Measurements from ENCODE around the gene ARHGEF17. TPM values are rescaled to one million over a fixed set of nuclear protein-coding genes. Genes with fewer than 3 reads are reported as not detected.

The ARHGEF17 gene
- total RNA-seq, 1 donor from 2014 or later: 77.0 TPM

DNA sequence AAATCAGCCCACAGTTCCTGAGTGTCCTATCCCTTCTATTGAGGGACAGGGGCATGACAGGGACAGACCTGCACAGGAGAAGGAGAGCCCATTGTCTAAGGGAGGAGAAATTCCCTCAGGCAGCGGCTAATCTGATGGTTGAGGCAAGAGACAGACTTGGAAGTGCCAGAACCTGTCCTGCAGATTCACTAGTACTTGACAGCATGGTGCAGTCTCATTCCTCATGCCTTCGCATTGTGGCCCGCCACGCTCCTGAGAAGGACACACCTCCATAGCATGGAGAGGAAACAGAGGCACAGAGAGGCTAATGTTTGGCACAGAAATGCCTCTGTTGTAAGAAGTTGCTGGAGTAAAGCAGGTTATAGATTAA lies 32.7 kb upstream of the ARHGEF17 start:
- no peak for DNase-seq (ENCODE audit: low spot score, unreplicated experiment)
- Mint-ChIP-seq H3K4me3 (ENCODE audit: low read depth) (no peak overlapping the region), H3K4me1 (ENCODE audit: low read depth) (peaks cover 10% of the 10 kb centered on the region), H3K9me3 (ENCODE audit: low read depth) (no peaks in the 10 kb centered on the region), H3K27me3 (peaks cover 22% of the 10 kb centered on the region), H3K36me3 (ENCODE audit: insufficient read depth) (no peaks in the 10 kb centered on the region), H3K27ac (no peak overlapping the region)
- TF ChIP-seq, protein P1, sequence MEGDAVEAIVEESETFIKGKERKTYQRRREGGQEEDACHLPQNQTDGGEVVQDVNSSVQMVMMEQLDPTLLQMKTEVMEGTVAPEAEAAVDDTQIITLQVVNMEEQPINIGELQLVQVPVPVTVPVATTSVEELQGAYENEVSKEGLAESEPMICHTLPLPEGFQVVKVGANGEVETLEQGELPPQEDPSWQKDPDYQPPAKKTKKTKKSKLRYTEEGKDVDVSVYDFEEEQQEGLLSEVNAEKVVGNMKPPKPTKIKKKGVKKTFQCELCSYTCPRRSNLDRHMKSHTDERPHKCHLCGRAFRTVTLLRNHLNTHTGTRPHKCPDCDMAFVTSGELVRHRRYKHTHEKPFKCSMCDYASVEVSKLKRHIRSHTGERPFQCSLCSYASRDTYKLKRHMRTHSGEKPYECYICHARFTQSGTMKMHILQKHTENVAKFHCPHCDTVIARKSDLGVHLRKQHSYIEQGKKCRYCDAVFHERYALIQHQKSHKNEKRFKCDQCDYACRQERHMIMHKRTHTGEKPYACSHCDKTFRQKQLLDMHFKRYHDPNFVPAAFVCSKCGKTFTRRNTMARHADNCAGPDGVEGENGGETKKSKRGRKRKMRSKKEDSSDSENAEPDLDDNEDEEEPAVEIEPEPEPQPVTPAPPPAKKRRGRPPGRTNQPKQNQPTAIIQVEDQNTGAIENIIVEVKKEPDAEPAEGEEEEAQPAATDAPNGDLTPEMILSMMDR (IDR thresholded peaks at IDR 0.05; ENCODE audit: unreplicated experiment): no peak

DNA sequence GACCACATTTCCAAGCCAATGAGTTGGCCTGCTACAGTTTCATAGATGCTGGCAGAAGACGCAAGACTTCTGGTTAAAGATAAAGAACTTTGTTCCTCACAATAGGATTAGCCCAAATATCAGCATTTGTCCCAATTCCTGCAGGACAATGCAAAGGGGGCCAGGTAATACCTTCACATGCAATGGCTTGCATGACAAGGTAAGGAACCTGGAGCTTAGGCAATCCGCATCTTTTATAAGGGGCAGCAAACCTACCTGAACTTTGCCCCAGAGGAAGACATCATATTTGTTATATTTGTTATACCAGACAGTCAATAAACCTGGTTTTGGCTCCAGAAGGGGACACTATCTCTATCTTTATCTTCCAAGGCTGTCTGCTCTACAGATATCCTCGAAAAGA lies 30.6 kb upstream of the ARHGEF17 start:
- Mint-ChIP-seq H3K4me1 (ENCODE audit: low read depth) (peaks cover 6% of the 10 kb centered on the region), H3K4me3 (ENCODE audit: low read depth) (no peak overlapping the region), H3K27me3 (peaks cover 20% of the 10 kb centered on the region), H3K36me3 (ENCODE audit: insufficient read depth) (no peaks in the 10 kb centered on the region), H3K9me3 (ENCODE audit: low read depth) (no peaks in the 10 kb centered on the region), H3K27ac (no peak overlapping the region)
- no peak for DNase-seq (ENCODE audit: low spot score, unreplicated experiment)
- TF ChIP-seq, protein P1 (IDR thresholded peaks at IDR 0.05; ENCODE audit: unreplicated experiment): no peak

DNA sequence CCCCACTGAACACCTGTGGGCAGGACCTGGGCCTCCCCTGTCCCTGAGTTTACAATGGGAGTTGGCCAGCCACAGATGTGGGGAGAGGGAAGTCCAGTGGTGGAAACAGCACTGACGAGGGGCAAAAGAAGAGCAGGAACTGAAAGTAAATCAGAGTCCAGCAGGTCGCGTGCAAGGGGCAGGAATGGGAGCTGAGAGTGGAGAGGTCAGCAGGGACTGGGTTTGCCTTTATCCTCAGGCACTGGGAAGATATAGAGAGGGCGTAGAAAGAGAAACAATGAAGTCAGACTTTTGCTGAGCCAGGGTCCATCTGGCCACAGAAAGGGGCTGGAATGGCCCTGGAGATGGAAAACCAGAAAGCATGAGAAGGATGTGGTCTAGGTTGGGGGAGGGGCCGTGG lies 27.4 kb upstream of the ARHGEF17 start:
- TF ChIP-seq, protein P1 (IDR thresholded peaks at IDR 0.05; ENCODE audit: unreplicated experiment): no peak
- Mint-ChIP-seq H3K4me3 (ENCODE audit: low read depth) (no peak overlapping the region), H3K36me3 (ENCODE audit: insufficient read depth) (no peaks in the 10 kb centered on the region), H3K4me1 (ENCODE audit: low read depth) (peaks cover 10% of the 10 kb centered on the region), H3K27ac (no peak overlapping the region), H3K27me3 (peaks cover 22% of the 10 kb centered on the region), H3K9me3 (ENCODE audit: low read depth) (no peaks in the 10 kb centered on the region)
- no peak for DNase-seq (ENCODE audit: low spot score, unreplicated experiment)

DNA sequence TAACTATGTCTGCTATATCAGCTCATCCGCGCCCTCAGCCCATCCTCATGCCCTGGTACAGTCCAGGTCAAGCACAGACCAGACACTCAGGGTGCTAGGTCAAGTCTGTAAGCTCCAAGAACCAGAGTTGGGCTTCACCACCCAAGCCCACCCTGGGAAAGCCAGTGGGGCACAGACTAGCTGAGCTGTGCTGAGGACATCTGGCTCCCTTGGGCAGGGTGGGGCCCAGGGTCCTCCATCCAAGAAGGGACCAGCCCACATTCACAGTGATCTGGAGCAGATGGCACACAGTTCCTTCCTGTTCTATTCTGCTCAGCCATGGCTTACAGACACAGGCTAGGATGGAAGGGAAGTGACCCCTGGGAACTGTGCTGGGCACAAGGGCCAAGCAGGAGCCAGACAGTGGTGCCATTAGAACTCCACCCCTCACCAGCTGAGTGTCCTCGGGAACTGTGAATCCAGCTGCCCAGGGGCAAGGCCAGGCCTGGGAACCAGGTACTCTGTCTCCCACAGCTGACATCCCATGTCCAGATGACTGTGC lies 26.8 kb upstream of the ARHGEF17 start:
- H3K4me1 Mint-ChIP-seq (ENCODE audit: low read depth): peaks cover 10% of the 10 kb centered on the region
- TF ChIP-seq, protein P1 (IDR thresholded peaks at IDR 0.05; ENCODE audit: unreplicated experiment): no peak
- no peaks in the 10 kb centered on the region for H3K36me3 Mint-ChIP-seq (ENCODE audit: insufficient read depth)
- no peak overlapping the region for H3K27ac Mint-ChIP-seq
- peaks cover 22% of the 10 kb centered on the region for H3K27me3 Mint-ChIP-seq
- H3K4me3 Mint-ChIP-seq (ENCODE audit: low read depth): no peak overlapping the region
- DNase-seq (ENCODE audit: low spot score, unreplicated experiment): no peak
- no peaks in the 10 kb centered on the region for H3K9me3 Mint-ChIP-seq (ENCODE audit: low read depth)

DNA sequence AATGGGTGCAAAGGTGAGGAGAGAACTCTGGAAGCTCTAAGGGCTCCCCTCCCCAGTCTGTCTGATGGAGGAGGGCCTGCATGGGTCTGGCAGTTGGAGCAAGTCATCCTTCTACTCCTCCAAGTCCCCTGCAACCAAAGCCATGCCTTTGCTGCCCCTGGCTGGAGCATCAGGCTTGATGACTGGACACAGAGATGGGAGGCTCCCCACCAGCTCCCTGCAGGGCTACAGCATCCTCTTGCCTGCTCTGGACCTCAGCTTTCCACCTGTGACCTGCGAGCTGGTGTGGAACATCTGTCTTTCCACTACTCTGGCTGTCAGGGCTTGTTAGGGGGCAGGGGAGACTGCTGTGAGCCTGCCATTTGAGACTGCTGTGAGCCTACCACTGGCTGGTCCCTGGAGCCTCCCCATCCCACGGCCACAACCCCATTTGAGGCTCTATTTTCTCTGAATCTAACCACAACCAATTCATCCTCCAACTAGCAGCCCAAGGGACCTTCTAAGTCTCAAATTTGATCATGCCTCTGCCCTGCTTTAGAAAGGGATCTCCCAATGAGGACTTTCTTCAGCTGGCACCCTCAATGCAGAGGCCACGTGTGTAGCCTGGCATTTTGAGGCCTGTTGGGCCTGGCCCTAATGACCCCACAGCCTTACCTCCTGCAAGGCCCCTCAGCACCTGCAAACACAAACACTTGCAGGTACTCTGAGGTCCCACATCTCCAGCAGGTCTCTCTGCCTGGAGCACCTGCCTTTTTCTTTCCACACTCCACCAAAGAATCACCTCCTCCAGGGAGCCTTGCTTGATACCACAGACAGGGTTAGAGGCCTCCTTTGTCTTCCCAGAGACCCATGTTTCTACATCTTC lies 26.0 kb upstream of the ARHGEF17 start:
- H3K4me1 Mint-ChIP-seq (ENCODE audit: low read depth): peaks cover 10% of the 10 kb centered on the region
- peaks cover 22% of the 10 kb centered on the region for H3K27me3 Mint-ChIP-seq
- H3K36me3 Mint-ChIP-seq (ENCODE audit: insufficient read depth): no peaks in the 10 kb centered on the region
- H3K27ac Mint-ChIP-seq: no peak overlapping the region
- H3K4me3 Mint-ChIP-seq (ENCODE audit: low read depth): no peak overlapping the region
- TF ChIP-seq, protein P1 (IDR thresholded peaks at IDR 0.05; ENCODE audit: unreplicated experiment): no peak
- no peaks in the 10 kb centered on the region for H3K9me3 Mint-ChIP-seq (ENCODE audit: low read depth)
- DNase-seq (ENCODE audit: low spot score, unreplicated experiment): no peak

Measured in progenitor cell of endocrine pancreas (in vitro differentiated cells).